ENCODE measurements around the gene KRTAP5-5.
"Not testable (repeated sequence)": the region's sequence is repeated elsewhere in the genome, so short reads cannot be mapped to it uniquely, and the experiment has no call there.

The KRTAP5-5 gene

GRCh38 chr11:1607156-1607845, 22.3 kb upstream of the KRTAP5-5 start:
- DNase-seq (ENCODE audit: low read depth in 2 of 2) = not testable (repeated sequence)

GRCh38 chr11:1607901-1608300, 21.7 kb upstream of the KRTAP5-5 start:
- DNase-seq (ENCODE audit: low read depth in 2 of 2) = not testable (repeated sequence)

GRCh38 chr11:1608363-1608762, 21.2 kb upstream of the KRTAP5-5 start, which contains the start of gene KRTAP5-3:
KRTAP5-3 (minus strand) TSS chr11:1608463; CDS start chr11:1608385, 78 bp downstream.
- no peak for DNase-seq (ENCODE audit: low read depth in 2 of 2)

DNA sequence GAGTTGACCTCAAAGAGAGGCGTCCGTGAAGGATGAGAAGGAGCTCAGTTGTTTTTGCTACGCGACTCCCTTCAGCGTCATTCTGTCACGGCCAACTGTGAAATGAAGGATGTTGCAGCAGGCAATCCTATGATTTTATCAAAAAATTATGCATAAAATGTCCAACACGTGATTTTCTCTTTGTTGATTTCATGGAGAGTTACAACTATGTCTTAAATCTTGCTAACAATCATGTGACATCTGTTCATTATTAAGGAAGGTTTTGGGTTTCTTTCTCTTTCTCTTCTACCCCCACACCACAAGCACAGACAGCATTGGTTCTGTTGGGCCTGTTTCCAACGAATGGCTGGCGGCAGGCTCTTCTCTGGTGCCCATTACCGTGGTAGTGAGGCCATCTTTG, 11.3 kb upstream of the KRTAP5-5 start:
- DNase-seq (ENCODE audit: low read depth in 2 of 2) = no peak

DNA sequence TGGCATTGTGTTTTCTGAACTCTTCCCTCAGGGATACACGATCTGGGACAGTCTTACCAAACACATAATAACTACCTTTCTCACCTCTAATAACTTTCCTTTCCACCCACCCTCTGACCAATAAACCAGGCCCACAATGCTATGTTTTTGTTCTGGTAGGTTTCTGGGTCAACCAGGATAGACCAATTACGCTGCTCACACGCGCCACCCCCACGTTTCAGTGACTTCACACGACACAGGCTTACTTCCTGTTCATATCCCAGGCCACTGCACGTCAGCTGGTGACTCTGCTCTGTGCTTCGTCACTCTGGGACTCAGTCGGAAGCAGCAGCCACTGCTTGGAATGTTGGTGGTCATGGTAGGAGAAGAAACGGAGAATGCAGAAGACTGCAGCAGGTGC, 10.1 kb upstream of the KRTAP5-5 start:
- no peak for DNase-seq (ENCODE audit: low read depth in 2 of 2)

DNA sequence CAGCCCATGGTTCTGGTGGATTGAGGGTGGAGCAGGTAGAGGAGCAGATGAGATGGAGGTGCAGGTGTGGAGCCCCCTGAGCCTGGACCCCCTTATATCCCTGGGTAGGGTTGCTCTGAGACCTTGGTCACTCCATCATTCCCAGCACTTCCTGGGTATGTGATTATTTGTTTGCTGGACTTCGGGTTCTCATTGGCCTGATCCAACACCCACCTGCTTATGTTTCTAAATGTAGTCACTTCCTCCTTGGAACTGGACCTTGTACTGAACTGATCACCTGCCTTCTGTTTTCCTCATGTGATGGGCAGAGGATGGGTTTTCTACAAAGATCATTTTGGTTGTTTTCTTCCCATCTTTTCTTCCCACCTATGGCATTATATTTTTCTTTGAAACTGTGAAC, 7.5 kb upstream of the KRTAP5-5 start, which contains the start of gene KRTAP5-4:
TSS of gene KRTAP5-4 (minus strand) at position 53 of the 400 bp plus-strand sequence. CDS start at position 8, 45 bp downstream.
- no peak for DNase-seq (ENCODE audit: low read depth in 2 of 2)

- DNase-seq (ENCODE audit: low read depth in 2 of 2) = no peak
Measured at GRCh38 chr11:1623716-1624115, 5.9 kb upstream of the KRTAP5-5 start.

- DNase-seq (ENCODE audit: low read depth in 2 of 2) = no peak
Measured at GRCh38 chr11:1624621-1625020, 5.0 kb upstream of the KRTAP5-5 start.

- DNase-seq (ENCODE audit: low read depth in 2 of 2) = no peak
Measured at GRCh38 chr11:1625541-1625940, 4.0 kb upstream of the KRTAP5-5 start.

DNA sequence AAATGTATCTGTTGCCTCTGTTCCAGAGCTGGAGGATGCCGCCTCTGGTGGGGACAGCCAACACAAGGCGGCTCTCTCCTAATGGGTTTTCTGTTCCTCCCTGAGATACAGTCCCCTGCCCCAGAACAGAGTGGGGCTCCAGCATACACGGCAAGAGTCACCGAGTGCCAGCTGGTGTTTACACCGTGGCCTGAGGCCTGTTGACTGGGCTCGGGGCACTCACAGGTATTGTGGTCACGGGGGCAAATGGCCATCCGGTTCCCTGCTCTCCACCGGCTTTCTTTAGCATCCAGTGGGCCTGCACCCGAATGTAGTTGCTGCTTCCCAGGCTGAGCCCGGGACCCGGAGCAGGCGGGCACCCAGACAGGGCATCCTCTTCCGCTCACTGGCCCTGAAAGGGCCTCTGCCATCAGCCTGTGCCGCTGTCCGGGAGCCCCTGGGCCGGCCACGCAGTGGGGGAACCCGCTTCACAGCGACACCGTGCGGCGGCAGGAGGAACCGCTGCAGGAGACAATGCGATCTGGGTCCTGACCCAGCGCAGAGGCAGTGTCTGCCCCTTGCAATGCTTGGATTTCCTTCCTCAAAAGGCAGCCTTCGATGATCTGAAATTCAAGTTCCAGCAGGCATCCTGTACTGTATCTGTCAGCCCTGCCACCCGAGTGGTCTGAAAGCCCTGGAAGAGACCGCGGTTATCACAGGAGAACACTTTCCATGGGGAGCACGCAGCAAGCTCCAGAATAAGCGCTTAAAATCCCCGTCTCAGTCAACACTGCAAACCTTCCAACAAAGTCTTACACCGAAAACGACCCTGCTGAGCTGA, 859 bp upstream of the KRTAP5-5 start:
- peak; percentile 36 to 41 for DNase-seq (ENCODE audit: low read depth in 2 of 2)

DNA sequence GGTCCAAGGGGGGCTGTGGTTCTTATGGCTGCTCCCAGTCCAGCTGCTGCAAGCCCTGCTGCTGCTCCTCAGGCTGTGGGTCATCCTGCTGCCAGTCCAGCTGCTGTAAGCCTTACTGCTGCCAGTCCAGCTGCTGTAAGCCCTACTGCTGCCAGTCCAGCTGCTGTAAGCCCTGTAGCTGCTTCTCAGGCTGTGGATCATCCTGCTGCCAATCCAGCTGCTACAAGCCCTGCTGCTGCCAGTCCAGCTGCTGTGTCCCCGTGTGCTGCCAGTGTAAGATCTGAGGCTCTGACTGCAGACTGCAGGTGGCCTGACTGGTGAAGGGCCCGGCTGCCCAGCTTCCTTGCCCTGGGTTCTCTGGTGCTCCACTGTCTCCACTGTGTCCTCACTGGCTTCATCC, 696 bp downstream of the KRTAP5-5 start:
- DNase-seq (ENCODE audit: low read depth in 2 of 2) = no peak

- no peak for DNase-seq (ENCODE audit: low read depth in 2 of 2)
Measured at GRCh38 chr11:1631066-1631568, 1.5 kb downstream of the KRTAP5-5 start.

GRCh38 chr11:1632053-1632714, 2.6 kb downstream of the KRTAP5-5 start:
- DNase-seq (ENCODE audit: low read depth in 2 of 2) = no peak

DNA sequence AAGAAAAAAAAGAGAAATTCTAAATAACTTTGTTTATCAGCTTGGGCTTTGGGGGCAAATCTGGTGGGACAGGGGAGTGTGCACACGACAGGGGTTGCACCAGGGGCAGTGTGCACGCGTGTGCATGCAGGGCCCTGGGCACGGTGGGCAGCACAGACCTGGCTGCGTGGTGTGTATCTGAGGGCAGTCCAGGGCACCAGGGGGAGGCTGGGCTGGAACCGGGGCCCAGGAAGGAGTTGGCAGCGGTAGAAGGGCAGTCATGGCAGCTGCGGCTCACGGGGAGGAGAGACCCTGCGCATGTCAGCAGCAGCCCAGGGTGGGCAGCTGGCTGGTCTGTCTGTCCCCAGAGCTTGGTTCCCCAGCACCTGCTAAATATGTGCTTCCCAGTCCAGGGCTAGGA, 4.3 kb downstream of the KRTAP5-5 start:
- DNase-seq (ENCODE audit: low read depth in 2 of 2) = no peak

DNA sequence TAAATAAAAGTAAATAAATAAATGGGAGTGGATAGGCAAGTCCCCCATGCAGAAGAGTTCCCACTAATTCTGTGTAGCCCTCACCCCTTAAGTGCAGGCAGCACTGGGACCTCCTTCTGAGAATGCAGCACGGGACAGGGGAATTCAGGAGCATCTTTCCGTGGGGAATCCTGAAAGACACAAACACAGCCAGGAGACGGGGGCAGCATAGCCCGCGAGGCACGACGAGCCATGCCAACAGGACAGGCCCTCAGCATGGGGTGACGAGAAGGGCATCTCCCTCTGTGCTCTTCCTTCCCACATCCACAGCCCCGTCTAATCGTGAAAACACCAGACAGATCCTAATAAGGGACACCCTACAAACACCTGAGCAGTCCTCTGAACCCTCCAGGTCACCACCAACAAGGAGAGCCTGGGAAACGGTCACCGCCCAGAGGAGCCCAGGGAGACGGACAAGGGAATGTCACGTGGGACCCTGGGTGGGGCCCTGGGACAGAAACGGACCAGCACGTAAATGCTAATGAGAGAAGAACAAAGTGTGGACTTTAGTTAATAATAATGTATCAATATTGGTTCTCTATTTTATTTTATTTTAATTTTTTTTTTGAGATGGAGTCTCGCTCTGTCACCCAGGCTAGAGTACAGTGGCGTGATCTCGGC, 6.8 kb downstream of the KRTAP5-5 start:
- DNase-seq (ENCODE audit: low read depth in 2 of 2) = no peak

- DNase-seq (ENCODE audit: low read depth in 2 of 2) = no peak
Measured at GRCh38 chr11:1637628-1638027, 8.1 kb downstream of the KRTAP5-5 start.

DNA sequence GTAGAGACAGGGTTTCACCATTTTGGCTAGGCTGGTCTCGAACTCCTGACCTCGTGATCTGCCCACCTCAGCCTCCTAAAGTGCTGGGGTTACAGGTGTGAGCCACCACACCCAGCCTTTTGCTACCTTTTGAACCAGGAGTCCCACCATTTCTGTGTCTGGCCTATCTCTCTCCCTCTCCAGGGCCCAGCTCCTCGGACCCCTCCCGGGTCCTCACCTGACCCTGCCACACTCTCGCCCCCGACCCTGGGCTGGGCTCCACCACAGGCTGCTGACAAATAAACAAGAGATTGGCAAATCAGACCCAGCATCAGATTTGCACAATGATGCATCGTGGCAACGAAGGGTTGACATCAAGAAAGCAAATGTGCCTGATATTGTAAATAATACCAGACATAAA, 8.8 kb downstream of the KRTAP5-5 start:
- no peak for DNase-seq (ENCODE audit: low read depth in 2 of 2)

GRCh38 chr11:1639102-1639620, 9.6 kb downstream of the KRTAP5-5 start:
- no peak for DNase-seq (ENCODE audit: low read depth in 2 of 2)

DNA sequence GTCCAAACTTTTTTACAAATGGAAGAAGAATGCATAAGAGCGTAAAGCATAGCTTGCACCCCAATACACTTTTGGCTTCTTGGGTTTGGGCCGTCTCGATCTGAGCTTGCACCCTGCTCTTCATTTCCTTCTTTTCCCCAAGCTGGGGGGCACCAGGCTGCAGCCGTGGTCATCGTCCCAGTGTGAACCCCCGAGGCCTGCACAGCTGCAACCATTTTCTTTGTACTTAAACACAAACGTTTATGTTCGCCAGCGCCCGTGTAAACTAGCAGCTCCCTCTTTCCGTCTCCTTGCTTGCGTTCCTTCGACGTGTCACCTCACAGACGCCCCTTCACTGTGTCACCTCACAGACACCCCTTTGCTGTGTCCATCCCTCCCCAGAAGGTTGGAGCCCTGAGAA, 10.1 kb downstream of the KRTAP5-5 start:
- no peak for DNase-seq (ENCODE audit: low read depth in 2 of 2)

DNA sequence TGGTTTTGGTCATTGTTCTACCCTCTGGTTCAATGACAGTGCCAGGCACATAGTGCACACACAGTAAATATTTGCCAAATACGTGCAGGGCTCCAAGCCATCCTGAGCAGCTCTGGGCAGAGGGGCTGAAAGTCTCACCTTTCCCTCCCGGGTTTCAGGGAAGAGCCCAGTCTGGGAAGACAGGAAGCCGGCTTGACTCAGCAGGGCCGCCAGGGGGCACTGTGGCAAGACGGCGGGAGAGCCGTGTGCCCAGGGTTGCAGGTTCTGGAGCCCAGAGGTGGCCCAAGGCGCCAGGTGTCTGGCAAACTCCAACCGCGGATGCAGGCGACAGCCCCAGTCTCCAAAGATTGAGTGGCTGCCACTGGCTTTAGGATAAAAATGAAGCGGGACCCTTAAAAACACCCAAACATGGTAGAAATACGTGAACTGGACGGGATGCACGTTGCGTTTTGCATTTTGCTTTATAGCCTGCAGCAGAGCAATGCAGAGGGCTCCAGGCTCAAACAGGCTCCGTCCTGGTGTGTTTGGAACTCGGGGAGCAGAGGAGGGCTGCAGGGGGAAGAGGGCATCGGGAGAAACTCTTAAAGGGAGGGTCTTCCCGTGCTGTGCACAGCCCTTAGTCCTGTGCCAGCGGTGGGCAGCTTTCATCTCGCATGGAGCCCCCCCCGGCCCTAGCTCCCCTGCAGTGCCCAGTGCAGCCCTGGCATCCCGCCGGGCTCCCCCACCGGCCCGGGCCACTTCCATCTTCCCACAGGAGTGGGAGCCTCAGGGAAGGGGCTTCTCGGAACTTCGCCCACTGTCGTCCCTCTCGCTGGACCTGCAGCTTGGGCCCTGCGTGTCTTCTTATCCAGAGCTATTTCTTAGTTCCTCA, 10.7 kb downstream of the KRTAP5-5 start:
- DNase-seq (ENCODE audit: low read depth in 2 of 2) = no peak

All from stimulated activated CD8-positive, alpha-beta memory T cell treated with anti-CD3 and anti-CD28 coated beads, Interleukin-7, amount 100 ng/mL, for 1 hour (primary cell).